GM23248 (cell line): Measurements from ENCODE around the gene NDUFS1.

Experiments used
- EZH2 ChIP-seq: fragments of 200-600 bp; sonication (generic); IDR thresholded peaks from 2 replicates; pipeline ENCODE4 v1.6.1; 2018; ENCODE audit warnings: antibody characterized with exemption, mild to moderate bottlenecking; ENCODE audit not compliant: insufficient read depth, poor library complexity, severe bottlenecking
- EZH2phosphoT487 ChIP-seq: fragments of 200-600 bp; sonication (generic); IDR thresholded peaks from 2 replicates; pipeline ENCODE4 v1.6.1; 2018; ENCODE audit warnings: antibody characterized with exemption, moderate library complexity, mild to moderate bottlenecking, low read depth; ENCODE audit not compliant: insufficient read depth

GRCh38 chr2:206082298-206082843, 76.9 kb downstream of the NDUFS1 start:
- TF ChIP-seq EZH2 = no peak
- no peak for TF ChIP-seq EZH2phosphoT487
